Activated CD4-positive, alpha-beta T cell treated with anti-CD3 and anti-CD28 coated beads, Interleukin-2, amount 50 U/mL, for 24 hours (primary cell): Measurements from ENCODE around the gene SAMD13.
A peak's percentile ranks its signal among the peaks of the same experiment; 100 is the strongest.

Experiments
- DNase-seq, 2 donors: peaks; one replicate each; pipeline ENCODE4 v3.0.0-alpha.2; 2020; ENCODE audit warnings: low read depth in 1 of 2, low spot score in 1 of 2

Gene SAMD13

GRCh38 chr1:84301004-84301784, at the start of gene SAMD13:
SAMD13 (plus strand) TSS chr1:84301708; CDS start chr1:84303235, 1,527 bp downstream.
- peak in 1 of 2 donors; percentile 19 for DNase-seq

GRCh38 chr1:84253036-84253435, 48.5 kb upstream of the SAMD13 start:
- DNase-seq = no peak

- DNase-seq = no peak
Measured at GRCh38 chr1:84253891-84254290, 47.6 kb upstream of the SAMD13 start.

- DNase-seq = no peak
Measured at GRCh38 chr1:84254703-84255238, 46.7 kb upstream of the SAMD13 start.

- DNase-seq = no peak
Measured at GRCh38 chr1:84255582-84255981, 45.9 kb upstream of the SAMD13 start.

- DNase-seq = no peak
Measured at GRCh38 chr1:84257617-84258016, 43.9 kb upstream of the SAMD13 start.

GRCh38 chr1:84259376-84259775, 42.1 kb upstream of the SAMD13 start:
- DNase-seq = no peak

- no peak for DNase-seq
Measured at GRCh38 chr1:84259989-84260388, 41.5 kb upstream of the SAMD13 start.

GRCh38 chr1:84260852-84261518, 40.5 kb upstream of the SAMD13 start:
- no peak for DNase-seq

- no peak for DNase-seq
Measured at GRCh38 chr1:84264961-84265360, 36.5 kb upstream of the SAMD13 start.

- DNase-seq = no peak
Measured at GRCh38 chr1:84265867-84266266, 35.6 kb upstream of the SAMD13 start.

- no peak for DNase-seq
Measured at GRCh38 chr1:84266748-84267147, 34.8 kb upstream of the SAMD13 start.

GRCh38 chr1:84267476-84267875, 34.0 kb upstream of the SAMD13 start:
- no peak for DNase-seq

- DNase-seq = no peak
Measured at GRCh38 chr1:84268346-84268745, 33.2 kb upstream of the SAMD13 start.

GRCh38 chr1:84269306-84269705, 32.2 kb upstream of the SAMD13 start:
- DNase-seq = no peak

- DNase-seq = no peak
Measured at GRCh38 chr1:84271441-84272151, 29.9 kb upstream of the SAMD13 start.

GRCh38 chr1:84272401-84272800, 29.1 kb upstream of the SAMD13 start:
- DNase-seq = no peak

- DNase-seq = no peak
Measured at GRCh38 chr1:84277343-84278059, 24.0 kb upstream of the SAMD13 start.

- no peak for DNase-seq
Measured at GRCh38 chr1:84278905-84279304, 22.6 kb upstream of the SAMD13 start.

- no peak for DNase-seq
Measured at GRCh38 chr1:84280912-84281311, 20.6 kb upstream of the SAMD13 start.

- no peak for DNase-seq
Measured at GRCh38 chr1:84282780-84283333, 18.7 kb upstream of the SAMD13 start.
